T-helper 2 cell treated with Interferon-gamma antibody and Interleukin-4, amounts not matched to agents 5 μg/mL and 100 μg/mL, for 36 hours (primary cell): ENCODE measurements around the gene ZMIZ1.

Experiments
- DNase-seq: peaks from one replicate; pipeline ENCODE4 v3.0.0; 2021; ENCODE audit warnings: low spot score
- H3K27ac Mint-ChIP-seq: one replicate; pipeline ENCODE4 v1.8.0; 2021; ENCODE audit warnings: mild to moderate bottlenecking, mixed read lengths
- H3K27me3 Mint-ChIP-seq: one replicate; pipeline ENCODE4 v1.8.0; 2021; ENCODE audit warnings: low read depth, mixed read lengths
- H3K36me3 Mint-ChIP-seq: one replicate; pipeline ENCODE4 v1.8.0; 2021; ENCODE audit warnings: low read depth, mixed read lengths
- H3K4me1 Mint-ChIP-seq: one replicate; pipeline ENCODE4 v1.8.0; 2021; ENCODE audit warnings: low read depth, mixed read lengths
- H3K4me3 Mint-ChIP-seq: one replicate; pipeline ENCODE4 v1.8.0; 2022; ENCODE audit warnings: mild to moderate bottlenecking, moderate library complexity, mixed read lengths
- H3K9me3 Mint-ChIP-seq: one replicate; pipeline ENCODE4 v1.8.0; 2021; ENCODE audit warnings: mixed read lengths

Gene ZMIZ1

DNA sequence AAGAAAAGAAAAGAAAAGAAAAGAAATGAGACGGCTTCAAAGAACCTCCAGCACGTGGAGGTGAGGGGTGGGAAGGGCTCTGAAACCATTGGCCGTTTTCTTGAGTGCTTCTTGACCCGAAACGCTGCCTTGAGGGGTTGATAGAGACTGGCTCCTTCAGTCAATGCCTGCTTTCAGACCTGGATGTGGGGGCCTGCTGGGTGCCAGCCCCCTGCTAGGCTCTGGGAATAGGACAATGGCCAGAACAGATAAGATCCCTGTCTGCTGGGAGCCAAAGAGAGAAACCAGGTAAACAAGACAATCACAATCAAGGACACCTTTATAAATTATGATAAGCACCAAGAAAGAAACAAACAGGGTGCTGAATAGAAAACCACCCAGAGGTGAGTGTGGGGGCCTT, 27.7 kb downstream of the ZMIZ1 start:
- no peaks in the 10 kb centered on the region for H3K27me3 Mint-ChIP-seq
- peaks cover 18% of the 10 kb centered on the region for H3K4me1 Mint-ChIP-seq
- peaks cover 2% of the 10 kb centered on the region for H3K36me3 Mint-ChIP-seq
- H3K4me3 Mint-ChIP-seq = no peak overlapping the region
- H3K27ac Mint-ChIP-seq = no peak overlapping the region
- no peak for DNase-seq
- H3K9me3 Mint-ChIP-seq = no peaks in the 10 kb centered on the region

DNA sequence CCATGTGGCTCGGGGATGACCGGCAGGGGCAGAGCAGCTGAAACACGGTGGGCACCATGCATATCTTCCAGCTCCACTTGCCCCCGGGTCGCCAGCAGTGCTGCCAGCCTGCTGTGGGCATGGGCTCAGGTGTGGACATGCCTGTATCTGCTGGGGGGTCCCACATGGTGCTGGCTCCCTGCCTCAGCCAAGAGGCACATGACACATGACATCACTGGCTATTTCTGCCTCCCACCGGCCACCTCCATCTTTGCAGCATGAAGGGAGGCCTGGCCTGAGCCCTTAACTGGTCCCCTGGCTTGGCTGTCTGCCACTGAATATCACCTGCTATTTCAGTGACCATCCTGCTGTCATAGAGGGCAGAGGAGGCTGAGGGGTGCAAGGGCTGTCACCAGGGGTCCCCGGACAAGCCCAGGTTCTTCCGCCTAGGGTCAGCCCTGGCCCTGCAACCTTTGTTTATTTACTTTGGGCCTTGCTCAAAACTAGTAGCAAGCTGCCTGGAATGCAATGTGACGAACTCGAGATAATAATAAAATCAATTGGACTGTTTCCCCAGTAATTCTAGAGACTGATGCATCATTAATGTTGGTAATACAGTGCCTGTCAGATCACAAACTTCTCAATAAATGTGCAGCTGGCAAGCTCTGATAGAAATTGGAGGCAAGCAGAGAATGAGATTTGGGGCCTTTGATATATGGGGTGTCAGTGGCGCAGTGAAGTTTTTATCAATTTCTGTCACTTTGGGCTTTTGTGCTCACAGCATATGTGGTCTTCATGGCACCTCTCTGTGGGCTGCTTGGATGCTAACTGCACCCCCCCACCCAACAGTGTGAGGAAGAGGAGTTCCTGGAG, 28.5 kb downstream of the ZMIZ1 start:
- no peaks in the 10 kb centered on the region for H3K27me3 Mint-ChIP-seq
- H3K4me1 Mint-ChIP-seq = peaks cover 16% of the 10 kb centered on the region
- peaks cover 2% of the 10 kb centered on the region for H3K36me3 Mint-ChIP-seq
- no peak overlapping the region for H3K4me3 Mint-ChIP-seq
- no peaks in the 10 kb centered on the region for H3K9me3 Mint-ChIP-seq
- no peak overlapping the region for H3K27ac Mint-ChIP-seq
- DNase-seq = no peak

- Mint-ChIP-seq H3K4me3 (no peak overlapping the region), H3K4me1 (peaks cover 19% of the 10 kb centered on the region), H3K27me3 (no peaks in the 10 kb centered on the region), H3K27ac (no peak overlapping the region), H3K36me3 (peaks cover 2% of the 10 kb centered on the region), H3K9me3 (no peaks in the 10 kb centered on the region)
- no peak for DNase-seq
Measured at GRCh38 chr10:79098061-79098460, 29.3 kb downstream of the ZMIZ1 start.

- Mint-ChIP-seq H3K27ac (no peak overlapping the region), H3K36me3 (peaks cover 2% of the 10 kb centered on the region), H3K4me1 (peaks cover 17% of the 10 kb centered on the region), H3K27me3 (no peaks in the 10 kb centered on the region), H3K9me3 (no peaks in the 10 kb centered on the region), H3K4me3 (no peak overlapping the region)
- no peak for DNase-seq
Measured at GRCh38 chr10:79098596-79099015, 29.8 kb downstream of the ZMIZ1 start.

DNA sequence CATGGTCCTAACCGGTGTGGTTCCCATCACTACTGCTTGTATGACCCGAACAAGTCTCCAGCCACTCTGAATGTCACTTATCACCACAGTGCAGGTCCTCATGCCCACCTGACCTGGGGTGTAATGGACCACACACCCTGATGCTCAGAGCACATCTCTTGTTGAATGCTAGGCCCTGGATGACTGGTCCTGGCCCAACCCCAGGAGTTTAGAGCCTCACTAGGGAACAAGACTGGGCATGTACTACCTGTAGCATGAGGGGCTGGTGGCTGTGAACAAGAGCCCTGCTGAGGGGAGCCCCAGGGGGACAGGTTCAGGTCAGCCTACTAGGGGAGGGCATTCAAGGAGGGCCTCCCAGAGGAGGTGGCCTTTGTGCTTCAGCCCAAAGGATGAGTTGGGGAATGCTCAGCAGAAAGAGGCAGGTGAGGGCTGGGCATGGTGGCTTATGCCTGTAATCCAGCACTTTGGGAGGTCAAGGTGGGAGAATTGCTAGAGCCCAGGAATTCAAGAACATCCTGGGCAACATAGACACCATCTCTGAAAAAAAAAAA, 31.2 kb downstream of the ZMIZ1 start:
- no peak overlapping the region for H3K27ac Mint-ChIP-seq
- peaks cover 2% of the 10 kb centered on the region for H3K36me3 Mint-ChIP-seq
- no peak overlapping the region for H3K4me3 Mint-ChIP-seq
- no peaks in the 10 kb centered on the region for H3K27me3 Mint-ChIP-seq
- H3K4me1 Mint-ChIP-seq = peaks cover 12% of the 10 kb centered on the region
- DNase-seq = no peak
- no peaks in the 10 kb centered on the region for H3K9me3 Mint-ChIP-seq

- H3K27ac Mint-ChIP-seq = no peak overlapping the region
- peaks cover 2% of the 10 kb centered on the region for H3K36me3 Mint-ChIP-seq
- no peaks in the 10 kb centered on the region for H3K9me3 Mint-ChIP-seq
- H3K4me3 Mint-ChIP-seq = no peak overlapping the region
- no peak for DNase-seq
- H3K4me1 Mint-ChIP-seq = peaks cover 12% of the 10 kb centered on the region
- H3K27me3 Mint-ChIP-seq = no peaks in the 10 kb centered on the region
Measured at GRCh38 chr10:79100771-79101170, 32.0 kb downstream of the ZMIZ1 start.

- H3K4me3 Mint-ChIP-seq = no peak overlapping the region
Measured at GRCh38 chr10:79101560-79102497, 33.1 kb downstream of the ZMIZ1 start.

GRCh38 chr10:79102498-79102874, 33.7 kb downstream of the ZMIZ1 start:
- DNase-seq = no peak
- Mint-ChIP-seq H3K4me3 (no peak overlapping the region), H3K4me1 (peaks cover 12% of the 10 kb centered on the region), H3K27ac (no peak overlapping the region), H3K36me3 (no peaks in the 10 kb centered on the region), H3K27me3 (no peaks in the 10 kb centered on the region), H3K9me3 (no peaks in the 10 kb centered on the region)

More at GRCh38 chr10:79101560-79102497, 33.1 kb downstream of the ZMIZ1 start:
- H3K36me3 Mint-ChIP-seq = no peaks in the 10 kb centered on the region
- H3K9me3 Mint-ChIP-seq = no peaks in the 10 kb centered on the region
- H3K27me3 Mint-ChIP-seq = no peaks in the 10 kb centered on the region
- peaks cover 12% of the 10 kb centered on the region for H3K4me1 Mint-ChIP-seq
- no peak overlapping the region for H3K27ac Mint-ChIP-seq
- DNase-seq = no peak

- DNase-seq = no peak
- Mint-ChIP-seq H3K27me3 (no peaks in the 10 kb centered on the region), H3K9me3 (no peaks in the 10 kb centered on the region), H3K27ac (peak overlapping the region; percentile 15), H3K4me3 (no peak overlapping the region), H3K4me1 (peaks cover 12% of the 10 kb centered on the region), H3K36me3 (no peaks in the 10 kb centered on the region)
Measured at GRCh38 chr10:79103129-79103528, 34.4 kb downstream of the ZMIZ1 start.

DNA sequence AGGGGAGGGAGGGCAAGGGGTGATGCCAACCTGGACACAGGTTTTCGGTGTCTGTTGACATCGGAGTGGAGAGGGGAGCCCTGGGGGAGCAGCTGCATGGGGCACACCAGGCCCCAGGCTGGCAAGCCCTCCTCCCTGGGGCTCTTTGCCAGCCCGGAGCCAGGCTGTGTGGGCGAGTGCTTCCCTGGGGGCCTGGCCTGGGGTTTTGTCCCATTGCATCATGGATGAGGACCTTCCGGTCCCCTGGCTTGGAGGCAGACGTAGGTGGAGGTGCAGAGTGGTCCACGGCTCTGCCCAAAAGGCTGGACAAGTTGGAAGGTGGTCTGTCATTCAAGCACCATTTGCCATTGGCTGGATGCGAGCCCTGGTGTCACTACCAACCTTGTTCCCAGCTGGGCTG, 34.8 kb downstream of the ZMIZ1 start:
- Mint-ChIP-seq H3K36me3 (no peaks in the 10 kb centered on the region), H3K27ac (no peak overlapping the region), H3K4me1 (peaks cover 12% of the 10 kb centered on the region), H3K4me3 (no peak overlapping the region), H3K27me3 (no peaks in the 10 kb centered on the region), H3K9me3 (no peaks in the 10 kb centered on the region)
- DNase-seq = no peak

GRCh38 chr10:79105150-79105739, 36.5 kb downstream of the ZMIZ1 start:
- Mint-ChIP-seq H3K4me1 (peaks cover 12% of the 10 kb centered on the region), H3K27me3 (no peaks in the 10 kb centered on the region), H3K36me3 (no peaks in the 10 kb centered on the region), H3K27ac (no peak overlapping the region), H3K4me3 (no peak overlapping the region), H3K9me3 (no peaks in the 10 kb centered on the region)
- no peak for DNase-seq

- no peaks in the 10 kb centered on the region for H3K27me3 Mint-ChIP-seq
- peaks cover 12% of the 10 kb centered on the region for H3K4me1 Mint-ChIP-seq
Measured at GRCh38 chr10:79105818-79106217, 37.1 kb downstream of the ZMIZ1 start.

GRCh38 chr10:79106256-79107050, 37.7 kb downstream of the ZMIZ1 start:
- no peaks in the 10 kb centered on the region for H3K9me3 Mint-ChIP-seq
- DNase-seq = no peak
- H3K4me1 Mint-ChIP-seq = peaks cover 12% of the 10 kb centered on the region
- H3K36me3 Mint-ChIP-seq = no peaks in the 10 kb centered on the region
- no peak overlapping the region for H3K4me3 Mint-ChIP-seq
- H3K27ac Mint-ChIP-seq = no peak overlapping the region
- H3K27me3 Mint-ChIP-seq = no peaks in the 10 kb centered on the region

More at GRCh38 chr10:79105818-79106217, 37.1 kb downstream of the ZMIZ1 start:
- Mint-ChIP-seq H3K27ac (no peak overlapping the region), H3K4me3 (no peak overlapping the region), H3K9me3 (no peaks in the 10 kb centered on the region), H3K36me3 (no peaks in the 10 kb centered on the region)
- no peak for DNase-seq
